Measurements from ENCODE around the gene DNAI1. TPM values are rescaled to one million over a fixed set of nuclear protein-coding genes. Genes with fewer than 3 reads are reported as not detected.

The DNAI1 gene
- total RNA-seq, 8 experiments from 2014 or later = 0.61 to 11.5 (median 2.4) TPM

DNA sequence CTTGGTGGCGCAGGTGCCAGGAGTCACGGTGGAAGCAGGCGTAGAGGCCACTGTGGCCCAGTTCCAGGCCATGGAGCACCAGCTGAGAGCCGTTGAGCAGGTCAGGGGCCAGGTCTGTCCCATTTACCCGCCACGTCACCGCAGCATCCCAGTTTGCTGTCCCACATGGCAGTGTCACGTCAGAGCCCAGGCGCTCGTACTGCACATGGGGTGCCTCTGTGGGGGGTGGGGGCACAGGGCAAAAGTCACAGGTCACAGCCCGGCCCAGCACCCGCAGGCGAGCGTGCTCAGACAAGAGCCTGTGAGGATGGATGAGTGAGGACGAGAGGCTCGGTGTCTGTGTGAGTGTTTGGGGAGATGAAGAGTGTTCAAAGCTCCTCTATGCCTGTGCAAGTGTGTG lies 106.0 kb downstream of the DNAI1 start:
- Histone ChIP-seq H3K27ac (no peak overlapping the region), H3K4me3 (no peak overlapping the region), H3K4me1 (replicated peaks in 1 of 2) (peaks cover 64 to 68% of the 10 kb centered on the region in 2 donors)
- ATAC-seq (replicated peaks in 6 of 8) = no peak
- in situ Hi-C loops (cut with MboI; ENCODE audit: low pct_unique_long_range_greater_than_20kb in 2 of 9, low sequenced_read_pairs in 9 of 9, unreplicated experiment in 9 of 9) = no loop called here
- 30 to 100% (median 96%) methylated on average over 1 to 5 of the region's 16 CpGs; no CpG with 5 or more reads in 3 of the 10 experiments for WGBS, 10 experiments

DNA sequence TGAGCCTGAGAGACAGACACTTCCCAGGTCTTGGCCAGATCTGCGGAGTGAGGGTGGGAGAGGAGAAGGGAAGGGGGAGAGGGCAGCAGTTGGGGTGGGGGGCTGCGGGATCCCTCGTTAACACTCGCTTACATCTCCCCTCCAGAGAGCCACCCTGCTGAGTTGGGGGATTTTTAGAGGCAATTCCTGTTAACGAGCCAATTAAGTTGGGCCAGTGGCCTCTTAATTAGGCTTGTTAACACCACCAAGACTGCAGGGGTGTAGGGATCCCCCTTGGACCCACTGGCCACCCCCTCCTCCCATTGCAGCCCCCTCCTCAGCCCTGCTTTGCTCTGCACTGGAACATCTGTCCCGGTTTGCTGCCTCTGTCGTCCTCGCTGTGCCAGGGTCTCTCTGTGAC lies 107.3 kb downstream of the DNAI1 start:
- peak overlapping the region; percentile 66 to 78 for H3K27ac ChIP-seq
- WGBS, 10 experiments = no CpG with 5 or more reads among the region's 8 CpGs
- in situ Hi-C loops (cut with MboI; ENCODE audit: low pct_unique_long_range_greater_than_20kb in 2 of 9, low sequenced_read_pairs in 9 of 9, unreplicated experiment in 9 of 9) = no loop called here
- peaks cover 64 to 68% of the 10 kb centered on the region in 2 donors for H3K4me1 ChIP-seq (replicated peaks in 1 of 2)
- H3K4me3 ChIP-seq = no peak overlapping the region
- no peak for ATAC-seq (replicated peaks in 6 of 8)

DNA sequence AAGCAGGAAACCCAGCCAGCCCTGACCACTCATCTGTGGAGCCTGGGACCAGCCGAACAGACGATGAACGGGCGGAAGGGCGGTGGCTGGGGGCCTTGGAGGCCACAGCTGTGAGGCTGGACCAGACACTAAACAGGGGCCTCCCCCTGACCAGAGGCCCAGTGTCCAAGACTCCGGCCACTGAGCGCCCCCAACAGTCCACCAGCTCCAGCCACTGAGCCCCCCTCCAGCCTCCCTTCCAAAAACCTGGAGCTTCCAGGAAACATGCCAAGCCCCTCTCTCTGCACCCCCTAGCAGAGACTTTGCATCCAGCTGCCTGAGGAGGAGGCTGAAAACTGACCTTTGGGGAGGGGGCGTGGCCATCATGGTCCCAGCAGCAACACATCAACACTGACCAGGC lies 107.7 kb downstream of the DNAI1 start:
- WGBS, 10 experiments = 60 to 100% (median 95%) methylated on average over 2 to 7 of the region's 8 CpGs; no CpG with 5 or more reads in 7 of the 10 experiments
- no peak for ATAC-seq (replicated peaks in 6 of 8)
- Histone ChIP-seq H3K4me1 (replicated peaks in 1 of 2) (peaks cover 64 to 68% of the 10 kb centered on the region in 2 donors), H3K4me3 (no peak overlapping the region), H3K27ac (peak overlapping the region; percentile 66 to 78)
- in situ Hi-C loops (cut with MboI; ENCODE audit: low pct_unique_long_range_greater_than_20kb in 2 of 9, low sequenced_read_pairs in 9 of 9, unreplicated experiment in 9 of 9) = no loop called here

DNA sequence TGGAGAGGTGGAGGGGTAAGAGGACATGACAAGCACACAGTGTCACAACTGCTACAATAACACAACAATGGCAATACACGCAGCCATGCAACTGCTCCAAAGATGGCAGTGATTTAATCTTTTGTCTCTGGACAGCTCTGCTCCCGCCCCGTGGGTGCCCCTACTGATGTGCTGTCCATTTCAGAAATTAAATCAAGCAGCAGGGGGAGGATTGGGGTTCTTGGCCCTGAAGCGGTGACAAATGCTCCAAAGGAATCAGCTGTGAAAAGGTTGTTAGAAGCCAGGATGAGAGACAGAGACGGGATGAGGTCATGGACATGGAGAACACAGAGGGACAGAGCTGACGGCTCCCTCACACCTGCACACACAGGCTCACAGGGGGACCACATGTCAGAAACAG lies 108.4 kb downstream of the DNAI1 start:
- H3K4me1 ChIP-seq (replicated peaks in 1 of 2) = peaks cover 64 to 68% of the 10 kb centered on the region in 2 donors
- no peak overlapping the region for H3K4me3 ChIP-seq
- in situ Hi-C loops (cut with MboI; ENCODE audit: low pct_unique_long_range_greater_than_20kb in 2 of 9, low sequenced_read_pairs in 9 of 9, unreplicated experiment in 9 of 9) = no loop called here
- H3K27ac ChIP-seq = peak overlapping the region; percentile 66 to 78
- peak in 5 of 8 experiments; percentile 59 to 84 (median 76) for ATAC-seq (replicated peaks in 6 of 8)
- WGBS, 10 experiments = 0 to 71% (median 41%) methylated on average over 1 to 6 of the region's 6 CpGs; no CpG with 5 or more reads in 3 of the 10 experiments

DNA sequence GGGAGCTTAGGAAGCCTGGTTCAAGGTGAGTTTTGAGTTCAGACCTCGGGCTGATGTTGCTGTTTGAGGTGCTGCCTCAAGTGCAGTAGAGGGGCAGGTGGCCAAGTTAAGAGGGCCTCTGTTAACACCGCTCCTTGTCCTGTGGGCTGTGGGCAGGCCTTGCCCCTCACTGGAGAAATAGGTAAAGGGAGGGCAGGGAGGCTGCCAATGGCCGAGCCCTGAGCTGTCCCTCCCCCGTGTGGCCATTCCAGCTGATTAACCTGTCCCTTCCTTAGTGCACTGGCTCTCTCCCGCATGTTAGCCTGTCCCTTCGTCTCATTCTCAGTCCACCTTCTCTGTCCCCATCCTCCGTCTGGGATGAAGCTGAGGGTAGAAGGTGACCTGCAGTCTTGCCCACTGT lies 109.5 kb downstream of the DNAI1 start:
- WGBS, 10 experiments = 78 to 83% (median 80%) methylated on average over 1 to 5 of the region's 7 CpGs; no CpG with 5 or more reads in 7 of the 10 experiments
- Histone ChIP-seq H3K27ac (peak overlapping the region; percentile 40 to 66), H3K4me1 (replicated peaks in 1 of 2) (peaks cover 72 to 80% of the 10 kb centered on the region in 2 donors), H3K4me3 (no peak overlapping the region)
- no peak for ATAC-seq (replicated peaks in 6 of 8)
- in situ Hi-C loops (cut with MboI; ENCODE audit: low pct_unique_long_range_greater_than_20kb in 2 of 9, low sequenced_read_pairs in 9 of 9, unreplicated experiment in 9 of 9) = no loop called here

DNA sequence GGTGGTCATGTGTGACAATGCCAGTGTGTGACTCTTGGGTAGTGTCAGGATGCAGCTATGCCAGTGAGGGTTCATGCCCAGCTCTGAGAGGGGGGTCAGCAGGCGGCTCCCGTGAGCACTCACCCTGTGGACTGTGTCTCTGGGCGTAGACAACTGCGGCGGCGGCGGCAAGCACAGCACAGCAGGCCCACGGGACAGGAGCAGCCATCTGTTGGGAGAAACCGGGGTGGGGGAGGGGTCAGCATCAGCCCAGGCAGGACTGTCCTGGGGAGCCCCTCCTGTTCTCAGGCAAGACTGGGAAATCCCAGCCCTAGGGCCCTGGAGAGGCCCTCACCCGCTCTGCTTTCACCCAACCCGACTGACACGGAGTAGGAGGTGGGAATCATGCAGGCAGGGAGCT lies 110.2 kb downstream of the DNAI1 start:
- ATAC-seq (replicated peaks in 6 of 8) = peak in 5 of 8 experiments; percentile 39 to 78 (median 64)
- in situ Hi-C loops (cut with MboI; ENCODE audit: low pct_unique_long_range_greater_than_20kb in 2 of 9, low sequenced_read_pairs in 9 of 9, unreplicated experiment in 9 of 9) = no loop called here
- Histone ChIP-seq H3K27ac (peak overlapping the region; percentile 40 to 66), H3K4me1 (replicated peaks in 1 of 2) (peaks cover 79 to 86% of the 10 kb centered on the region in 2 donors), H3K4me3 (no peak overlapping the region)
- 63 to 100% (median 76%) methylated on average over 1 to 8 of the region's 12 CpGs; no CpG with 5 or more reads in 3 of the 10 experiments for WGBS, 10 experiments

DNA sequence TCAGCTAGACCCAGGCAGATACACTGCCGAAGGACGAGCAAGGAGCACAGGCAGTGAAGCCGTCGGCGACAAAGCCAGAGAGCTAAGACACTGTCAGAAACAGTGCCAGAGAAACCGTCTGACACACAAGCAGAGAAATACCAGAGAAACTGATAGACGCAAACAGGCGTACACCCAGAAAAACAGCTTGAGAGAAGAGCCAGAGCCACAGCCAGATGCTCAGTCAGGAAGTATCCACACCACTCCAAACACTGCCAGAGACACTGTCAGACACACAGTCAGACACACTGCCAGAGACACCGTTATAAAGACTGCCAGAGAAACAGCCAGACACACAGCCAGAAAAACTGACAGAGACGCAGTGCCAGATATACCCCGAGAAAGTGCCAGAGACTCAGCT lies 111.8 kb downstream of the DNAI1 start:
- in situ Hi-C loops (cut with MboI; ENCODE audit: low pct_unique_long_range_greater_than_20kb in 2 of 9, low sequenced_read_pairs in 9 of 9, unreplicated experiment in 9 of 9) = no loop called here
- ATAC-seq (replicated peaks in 6 of 8) = peak in 1 of 8 experiments; percentile 18
- peaks cover 93 to 100% of the 10 kb centered on the region in 2 donors for H3K4me1 ChIP-seq (replicated peaks in 1 of 2)
- WGBS, 10 experiments = 7 to 90% (median 72%) methylated on average over 2 to 5 of the region's 11 CpGs; no CpG with 5 or more reads in 2 of the 10 experiments
- no peak overlapping the region for H3K4me3 ChIP-seq
- peak overlapping the region; percentile 23 to 64 for H3K27ac ChIP-seq

Other genes starting within 250 kb of the DNAI1 start
- gene KIF24, start 129.5 kb upstream of the DNAI1 start, total RNA-seq = 1 to 10 TPM in 5 of 8 experiments, under 1 TPM in 3; 0.36 to 6.3 (median 2.1) TPM
- 10 to 100 TPM; 20.5 to 43.7 (median 30.5) TPM for gene NUDT2, start 129.2 kb upstream of the DNAI1 start, total RNA-seq
- 10 to 100 TPM in 1 of 8 experiments, 1 to 10 TPM in 5, under 1 TPM in 2; 0.31 to 11.4 (median 2.4) TPM for gene MYORG, start 81.9 kb upstream of the DNAI1 start, total RNA-seq
- 10 to 100 TPM in 6 of 8 experiments, 1 to 10 TPM in 2; 7.5 to 55.6 (median 41.0) TPM for gene FAM219A, start 235 bp upstream of the DNAI1 start, total RNA-seq
- 10 to 100 TPM in 6 of 8 experiments, 1 to 10 TPM in 2; 3.9 to 25.4 (median 18.8) TPM for gene ENHO, start 64.2 kb downstream of the DNAI1 start, total RNA-seq
- 10 to 100 TPM in 5 of 8 experiments, under 1 TPM in 3; 0.35 to 72.4 (median 25.6) TPM for gene CNTFR, start 130.9 kb downstream of the DNAI1 start, total RNA-seq
- gene RPP25L, start 153.3 kb downstream of the DNAI1 start, total RNA-seq = 10 to 100 TPM; 17.4 to 64.0 (median 24.0) TPM
- 100 to 1,000 TPM in 5 of 8 experiments, 10 to 100 TPM in 3; 67.7 to 217 (median 176) TPM for gene DCTN3, start 161.7 kb downstream of the DNAI1 start, total RNA-seq
- gene ARID3C, start 170.3 kb downstream of the DNAI1 start, total RNA-seq = under 1 TPM in 4 of 8 experiments, not detected in 4; 0.05 to 0.71 (median 0.16) TPM
- 100 to 1,000 TPM in 1 of 8 experiments, 10 to 100 TPM in 7; 22.7 to 123 (median 41.2) TPM for gene SIGMAR1, start 179.0 kb downstream of the DNAI1 start, total RNA-seq
- gene GALT, start 187.9 kb downstream of the DNAI1 start, total RNA-seq = 10 to 100 TPM; 25.4 to 59.7 (median 34.1) TPM
- 10 to 100 TPM in 7 of 8 experiments, 1 to 10 TPM in 1; 6.7 to 20.7 (median 12.7) TPM for gene IL11RA, start 193.4 kb downstream of the DNAI1 start, total RNA-seq
- 1 to 10 TPM in 3 of 8 experiments, not detected in 5; 1.7 to 2.0 (median 1.8) TPM for gene CCL27, start 203.9 kb downstream of the DNAI1 start, total RNA-seq
- gene CCL19, start 232.5 kb downstream of the DNAI1 start, total RNA-seq = under 1 TPM in 1 of 8 experiments, not detected in 7; 0.38 TPM